K562 (cell line): ENCODE results near the gene LAMA1. TPM values are rescaled to one million over a fixed set of nuclear protein-coding genes. Genes with fewer than 3 reads are reported as not detected.

ENCODE experiments used
- ATAC-seq: fragments of 200-7000 bp; cut with Tn5 transposase; 3 replicates; pipeline ENCODE4 v1.9.1; 2020; ENCODE audit warnings: moderate library complexity
- BruUV-seq: library from RNA; stranded (reverse); fragments of 400-500 nt; replicated peaks from 2 replicates; lab custom pipeline; 2021; lab: Mats Ljungman, UMichigan
- CTCF ChIA-PET: fragments of 300-600 bp; formaldehyde crosslinking; extraction: SDS; loops from one replicate; lab custom pipeline; 2021; ENCODE audit warnings: low intra/inter-chr PET ratio; lab: Yijun Ruan, JAX
- POLR2A ChIA-PET: fragments of 300-600, 350-650 bp; sonication (Branson Sonifier 250); formaldehyde crosslinking; extraction: SDS; loops from one replicate; lab custom pipeline; 2021; ENCODE audit warnings: antibody characterized with exemption, inconsistent platforms; lab: Yijun Ruan, JAX
- DNase-seq, 4 experiments: peaks; one replicate each; pipeline versions ENCODE4 v3.0.0 to v3.0.0-alpha.2; 2011 to 2018; ENCODE audit warnings: low spot score in 3 of 4, mixed read lengths in 3 of 4; ENCODE audit errors: extremely low read depth in 1 of 4
- FAIRE-seq: peaks from 2 replicates; lab custom pipeline; 2011; peaks lifted over from hg19 to GRCh38; lab: Jason Lieb, UNC
- H2AFZ ChIP-seq: 2 replicates; pipeline ENCODE4 v1.6.0; 2011; ENCODE audit warnings: low read depth, low read length, control low read depth, inconsistent platforms
- H3K27ac ChIP-seq: fragments of 200-600 bp; 3 replicates; pipeline ENCODE4 v1.8.0; 2011; ENCODE audit warnings: low read depth, mild to moderate bottlenecking, control low read depth, inconsistent platforms, low read length, moderate library complexity, mixed read lengths; ENCODE audit errors: extremely low read depth
- H3K27me3 ChIP-seq, 2 experiments: fragments of 300-600 bp in 1 of 2; 2 replicates in 1 of 2; 3 replicates in 1 of 2; pipeline versions ENCODE4 v1.6.0 to v1.8.0; 2011; ENCODE audit warnings: inconsistent platforms in 2 of 2, low read length in 2 of 2, mild to moderate bottlenecking in 1 of 2, mixed read lengths in 1 of 2, moderate library complexity in 1 of 2; ENCODE audit not compliant: control insufficient read depth in 2 of 2, insufficient read depth in 2 of 2
- H3K36me3 ChIP-seq: fragments of 300-600 bp; 3 replicates; pipeline ENCODE4 v1.8.0; 2011; ENCODE audit warnings: mild to moderate bottlenecking, low read length, inconsistent platforms; ENCODE audit not compliant: control insufficient read depth, insufficient read depth
- H3K4me1 ChIP-seq, 2 experiments: fragments of 200-600 bp in 1 of 2; replicated peaks in 1 of 2; 2 replicates in 1 of 2; 3 replicates in 1 of 2; pipeline versions ENCODE4 v1.5.1 to v1.8.0; 2011; ENCODE audit warnings: inconsistent platforms in 2 of 2, low read length in 2 of 2, mild to moderate bottlenecking in 1 of 2, mixed read lengths in 1 of 2, moderate library complexity in 1 of 2; ENCODE audit not compliant: control insufficient read depth in 2 of 2, insufficient read depth in 2 of 2
- H3K4me2 ChIP-seq: 2 replicates; pipeline ENCODE4 v1.6.1; 2011; ENCODE audit warnings: low read length, control low read depth, inconsistent platforms, mixed read lengths; ENCODE audit not compliant: insufficient read depth
- H3K4me3 ChIP-seq: fragments of 200-600 bp; sonication (generic), shearing (Covaris generic); 2 replicates; pipeline ENCODE4 v1.5.1; 2016; ENCODE audit warnings: control low read depth, inconsistent platforms
- H3K79me2 ChIP-seq: fragments of 200-600 bp; 3 replicates; pipeline ENCODE4 v1.8.0; 2011; ENCODE audit warnings: low read length, inconsistent platforms; ENCODE audit not compliant: control insufficient read depth, insufficient read depth
- H3K9ac ChIP-seq, 2 experiments: 2 replicates each; pipeline versions ENCODE4 v1.6.0 to v1.6.1; 2011; ENCODE audit warnings: low read depth in 2 of 2, low read length in 2 of 2, control low read depth in 1 of 2, inconsistent platforms in 1 of 2, mild to moderate bottlenecking in 1 of 2, mixed read lengths in 1 of 2; ENCODE audit not compliant: insufficient read depth in 1 of 2
- H3K9me1 ChIP-seq: one replicate; pipeline ENCODE4 v1.6.0; 2011; ENCODE audit warnings: inconsistent platforms, mild to moderate bottlenecking, low read length, moderate library complexity; ENCODE audit not compliant: control insufficient read depth, insufficient read depth
- H3K9me3 ChIP-seq: replicated peaks from 2 replicates; pipeline ENCODE4 v1.5.1; 2011; ENCODE audit warnings: low read depth, low read length, inconsistent platforms; ENCODE audit not compliant: control insufficient read depth, insufficient read depth
- H4K20me1 ChIP-seq: replicated peaks from 2 replicates; pipeline ENCODE4 v1.6.1; 2011; ENCODE audit warnings: low read length, inconsistent platforms, mixed read lengths; ENCODE audit not compliant: control insufficient read depth, insufficient read depth
- CC2D1A ChIP-seq: fragments of 450-650 bp; IDR thresholded peaks from 2 replicates; pipeline ENCODE4 v1.6.1; 2017; ENCODE audit warnings: mild to moderate bottlenecking
- DMBX1 ChIP-seq: fragments of 250-450 bp; sonication (Bioruptor Pico); IDR thresholded peaks from 2 replicates; pipeline ENCODE4 v1.8.0; 2022; ENCODE audit warnings: inconsistent platforms, mild to moderate bottlenecking, moderate library complexity, borderline replicate concordance
- GABPB2 ChIP-seq: fragments of 250-450 bp; sonication (Bioruptor Pico); conservative IDR thresholded peaks from 2 replicates; pipeline ENCODE4 v1.5.1; 2021; ENCODE audit warnings: mild to moderate bottlenecking
- KLF16 ChIP-seq: IDR thresholded peaks from 2 replicates; pipeline ENCODE4 v1.6.1; 2016; ENCODE audit warnings: antibody characterized with exemption
- KLF6 ChIP-seq: fragments of 250-450 bp; sonication (Bioruptor Pico); IDR thresholded peaks from 2 replicates; pipeline ENCODE4 v1.4.0; 2020; ENCODE audit warnings: mild to moderate bottlenecking, moderate library complexity, borderline replicate concordance
- NFIC ChIP-seq: fragments of 450-650 bp; IDR thresholded peaks from 2 replicates; pipeline ENCODE4 v1.6.1; 2017; ENCODE audit warnings: mild to moderate bottlenecking, inconsistent platforms
- PPARD ChIP-seq: fragments of 250-450 bp; sonication (Bioruptor Pico); IDR thresholded peaks from 2 replicates; pipeline ENCODE4 v1.8.0; 2022; ENCODE audit warnings: inconsistent platforms, mild to moderate bottlenecking, moderate library complexity
- TAL1 ChIP-seq: fragments of 450-650 bp; IDR thresholded peaks from 2 replicates; pipeline ENCODE4 v1.6.1; 2016; ENCODE audit warnings: mild to moderate bottlenecking
- WGBS: fragments of 100-300 bp; shearing (Covaris generic); methylation state at CpG from one replicate; pipeline ENCODE4 v1.1.6; 2016; ENCODE audit warnings: low coverage, mixed read lengths; ENCODE audit not compliant: insufficient coverage; ENCODE audit errors: missing lambda C conversion rate; 5-methylcytosine and 5-hydroxymethylcytosine counted together
- in situ Hi-C: fragments of 300-500 bp; cut with MboI; formaldehyde crosslinking; loops from 4 replicates; pipeline ENCODE4 v1.15.0; 2018; ENCODE audit warnings: inconsistent platforms, mixed read lengths
- intact Hi-C: fragments of 100-400 bp; cut with micrococcal nuclease; formaldehyde crosslinking; loops from 2 replicates; pipeline ENCODE4 v1.14.2; 2022
- polyA plus RNA-seq, 8 experiments: library from polyadenylated mRNA; depleted of rRNA in 4 of 8; stranded (reverse) in 5 of 8; unstranded in 3 of 8; fragments of >200 nt; fragmentation: Nextera tagmentation in 2 of 8; fragmentation: Illumina TruSeq in 1 of 8; extraction: Ambion mirVana in 2 of 8; extraction: Trizol in 1 of 8; gene quantifications; 2 replicates each; pipeline versions ENCODE4 v1.2.1 to v1.2.3, GENCODE V29; 2011 to 2014; ENCODE audit warnings: inconsistent platforms in 1 of 8, missing spikeins in 1 of 8
- total RNA-seq, 7 experiments: library from RNA; depleted of rRNA in 6 of 7; stranded (reverse); fragments of >200 nt in 6 of 7; fragmentation: Illumina TruSeq in 2 of 7; extraction: Trizol in 2 of 7; gene quantifications; 2 replicates each; pipeline versions ENCODE4 v1.2.1 to v1.2.3, GENCODE V29; 2011 to 2021; ENCODE audit warnings: low replicate concordance in 1 of 7
- TF ChIP-seq, protein P1 (sequence below): fragments of 250-450 bp; sonication (Bioruptor Pico); IDR thresholded peaks from 2 replicates; pipeline ENCODE4 v1.4.0; 2020; ENCODE audit warnings: mild to moderate bottlenecking, moderate library complexity
- TF ChIP-seq, protein P2 (sequence below): fragments of 450-650 bp; formaldehyde crosslinking; IDR thresholded peaks from 2 replicates; pipeline ENCODE4 v1.4.0; 2020; ENCODE audit warnings: mild to moderate bottlenecking, moderate library complexity
- TF ChIP-seq, protein P3 (sequence below): sonication (generic); formaldehyde crosslinking; IDR thresholded peaks from 2 replicates; pipeline ENCODE4 v1.8.1; 2023; ENCODE audit warnings: missing genetic modification reagents, mild to moderate bottlenecking, borderline replicate concordance
- TF ChIP-seq, protein P4 (sequence below): fragments of 450-650 bp; conservative IDR thresholded peaks from 2 replicates; pipeline ENCODE4 v1.6.1; 2016; ENCODE audit warnings: missing genetic modification characterization, low read depth, mild to moderate bottlenecking, control low read depth, missing compliant biosample characterization

Gene LAMA1
- total and polyA plus RNA-seq, 9 of the 15 experiments (the other 6 are each of a cell fraction or from before 2014, with no cell fraction given), result 0.04 TPM; not detected in 8

DNA sequence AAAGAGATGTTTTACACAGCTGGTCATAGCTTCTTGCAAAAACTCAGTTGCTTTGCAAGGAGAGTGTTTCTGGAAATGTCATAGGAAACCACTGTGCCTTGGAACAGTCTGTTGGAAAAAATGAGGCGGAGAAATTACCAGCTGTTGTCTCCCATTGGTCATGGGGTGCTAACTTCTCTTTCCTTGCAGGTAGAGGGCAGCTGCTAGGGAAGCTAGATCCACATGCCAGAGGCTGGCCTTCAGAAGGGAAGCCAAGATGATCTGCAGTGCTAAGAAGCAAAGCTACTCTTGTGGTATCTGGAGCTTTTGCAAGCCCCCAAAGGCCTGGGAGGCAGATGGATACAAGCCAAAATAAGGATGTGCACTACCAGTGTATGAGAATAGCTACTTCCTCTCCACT lies 34.8 kb upstream of the LAMA1 start:
- POLR2A ChIA-PET, result no interaction called here
- TF ChIP-seq PPARD (CRISPR knock-in tag) (no peak), GABPB2 (CRISPR knock-in tag) (no peak), NFIC (no peak), DMBX1 (no peak), KLF6 (no peak), CC2D1A (no peak), KLF16 (no peak), TAL1 (no peak)
- TF ChIP-seq, protein P1, sequence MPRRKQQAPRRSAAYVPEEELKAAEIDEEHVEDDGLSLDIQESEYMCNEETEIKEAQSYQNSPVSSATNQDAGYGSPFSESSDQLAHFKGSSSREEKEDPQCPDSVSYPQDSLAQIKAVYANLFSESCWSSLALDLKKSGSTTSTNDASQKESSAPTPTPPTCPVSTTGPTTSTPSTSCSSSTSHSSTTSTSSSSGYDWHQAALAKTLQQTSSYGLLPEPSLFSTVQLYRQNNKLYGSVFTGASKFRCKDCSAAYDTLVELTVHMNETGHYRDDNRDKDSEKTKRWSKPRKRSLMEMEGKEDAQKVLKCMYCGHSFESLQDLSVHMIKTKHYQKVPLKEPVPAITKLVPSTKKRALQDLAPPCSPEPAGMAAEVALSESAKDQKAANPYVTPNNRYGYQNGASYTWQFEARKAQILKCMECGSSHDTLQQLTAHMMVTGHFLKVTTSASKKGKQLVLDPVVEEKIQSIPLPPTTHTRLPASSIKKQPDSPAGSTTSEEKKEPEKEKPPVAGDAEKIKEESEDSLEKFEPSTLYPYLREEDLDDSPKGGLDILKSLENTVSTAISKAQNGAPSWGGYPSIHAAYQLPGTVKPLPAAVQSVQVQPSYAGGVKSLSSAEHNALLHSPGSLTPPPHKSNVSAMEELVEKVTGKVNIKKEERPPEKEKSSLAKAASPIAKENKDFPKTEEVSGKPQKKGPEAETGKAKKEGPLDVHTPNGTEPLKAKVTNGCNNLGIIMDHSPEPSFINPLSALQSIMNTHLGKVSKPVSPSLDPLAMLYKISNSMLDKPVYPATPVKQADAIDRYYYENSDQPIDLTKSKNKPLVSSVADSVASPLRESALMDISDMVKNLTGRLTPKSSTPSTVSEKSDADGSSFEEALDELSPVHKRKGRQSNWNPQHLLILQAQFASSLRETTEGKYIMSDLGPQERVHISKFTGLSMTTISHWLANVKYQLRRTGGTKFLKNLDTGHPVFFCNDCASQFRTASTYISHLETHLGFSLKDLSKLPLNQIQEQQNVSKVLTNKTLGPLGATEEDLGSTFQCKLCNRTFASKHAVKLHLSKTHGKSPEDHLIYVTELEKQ (CRISPR knock-in tag), result no peak
- TF ChIP-seq, protein P2, sequence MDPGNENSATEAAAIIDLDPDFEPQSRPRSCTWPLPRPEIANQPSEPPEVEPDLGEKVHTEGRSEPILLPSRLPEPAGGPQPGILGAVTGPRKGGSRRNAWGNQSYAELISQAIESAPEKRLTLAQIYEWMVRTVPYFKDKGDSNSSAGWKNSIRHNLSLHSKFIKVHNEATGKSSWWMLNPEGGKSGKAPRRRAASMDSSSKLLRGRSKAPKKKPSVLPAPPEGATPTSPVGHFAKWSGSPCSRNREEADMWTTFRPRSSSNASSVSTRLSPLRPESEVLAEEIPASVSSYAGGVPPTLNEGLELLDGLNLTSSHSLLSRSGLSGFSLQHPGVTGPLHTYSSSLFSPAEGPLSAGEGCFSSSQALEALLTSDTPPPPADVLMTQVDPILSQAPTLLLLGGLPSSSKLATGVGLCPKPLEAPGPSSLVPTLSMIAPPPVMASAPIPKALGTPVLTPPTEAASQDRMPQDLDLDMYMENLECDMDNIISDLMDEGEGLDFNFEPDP (CRISPR knock-in tag), result no peak
- TF ChIP-seq, protein P3, sequence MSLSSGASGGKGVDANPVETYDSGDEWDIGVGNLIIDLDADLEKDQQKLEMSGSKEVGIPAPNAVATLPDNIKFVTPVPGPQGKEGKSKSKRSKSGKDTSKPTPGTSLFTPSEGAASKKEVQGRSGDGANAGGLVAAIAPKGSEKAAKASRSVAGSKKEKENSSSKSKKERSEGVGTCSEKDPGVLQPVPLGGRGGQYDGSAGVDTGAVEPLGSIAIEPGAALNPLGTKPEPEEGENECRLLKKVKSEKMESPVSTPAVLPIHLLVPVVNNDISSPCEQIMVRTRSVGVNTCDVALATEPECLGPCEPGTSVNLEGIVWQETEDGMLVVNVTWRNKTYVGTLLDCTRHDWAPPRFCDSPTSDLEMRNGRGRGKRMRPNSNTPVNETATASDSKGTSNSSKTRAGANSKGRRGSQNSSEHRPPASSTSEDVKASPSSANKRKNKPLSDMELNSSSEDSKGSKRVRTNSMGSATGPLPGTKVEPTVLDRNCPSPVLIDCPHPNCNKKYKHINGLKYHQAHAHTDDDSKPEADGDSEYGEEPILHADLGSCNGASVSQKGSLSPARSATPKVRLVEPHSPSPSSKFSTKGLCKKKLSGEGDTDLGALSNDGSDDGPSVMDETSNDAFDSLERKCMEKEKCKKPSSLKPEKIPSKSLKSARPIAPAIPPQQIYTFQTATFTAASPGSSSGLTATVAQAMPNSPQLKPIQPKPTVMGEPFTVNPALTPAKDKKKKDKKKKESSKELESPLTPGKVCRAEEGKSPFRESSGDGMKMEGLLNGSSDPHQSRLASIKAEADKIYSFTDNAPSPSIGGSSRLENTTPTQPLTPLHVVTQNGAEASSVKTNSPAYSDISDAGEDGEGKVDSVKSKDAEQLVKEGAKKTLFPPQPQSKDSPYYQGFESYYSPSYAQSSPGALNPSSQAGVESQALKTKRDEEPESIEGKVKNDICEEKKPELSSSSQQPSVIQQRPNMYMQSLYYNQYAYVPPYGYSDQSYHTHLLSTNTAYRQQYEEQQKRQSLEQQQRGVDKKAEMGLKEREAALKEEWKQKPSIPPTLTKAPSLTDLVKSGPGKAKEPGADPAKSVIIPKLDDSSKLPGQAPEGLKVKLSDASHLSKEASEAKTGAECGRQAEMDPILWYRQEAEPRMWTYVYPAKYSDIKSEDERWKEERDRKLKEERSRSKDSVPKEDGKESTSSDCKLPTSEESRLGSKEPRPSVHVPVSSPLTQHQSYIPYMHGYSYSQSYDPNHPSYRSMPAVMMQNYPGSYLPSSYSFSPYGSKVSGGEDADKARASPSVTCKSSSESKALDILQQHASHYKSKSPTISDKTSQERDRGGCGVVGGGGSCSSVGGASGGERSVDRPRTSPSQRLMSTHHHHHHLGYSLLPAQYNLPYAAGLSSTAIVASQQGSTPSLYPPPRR (CRISPR knock-in tag), result no peak
- TF ChIP-seq, protein P4, sequence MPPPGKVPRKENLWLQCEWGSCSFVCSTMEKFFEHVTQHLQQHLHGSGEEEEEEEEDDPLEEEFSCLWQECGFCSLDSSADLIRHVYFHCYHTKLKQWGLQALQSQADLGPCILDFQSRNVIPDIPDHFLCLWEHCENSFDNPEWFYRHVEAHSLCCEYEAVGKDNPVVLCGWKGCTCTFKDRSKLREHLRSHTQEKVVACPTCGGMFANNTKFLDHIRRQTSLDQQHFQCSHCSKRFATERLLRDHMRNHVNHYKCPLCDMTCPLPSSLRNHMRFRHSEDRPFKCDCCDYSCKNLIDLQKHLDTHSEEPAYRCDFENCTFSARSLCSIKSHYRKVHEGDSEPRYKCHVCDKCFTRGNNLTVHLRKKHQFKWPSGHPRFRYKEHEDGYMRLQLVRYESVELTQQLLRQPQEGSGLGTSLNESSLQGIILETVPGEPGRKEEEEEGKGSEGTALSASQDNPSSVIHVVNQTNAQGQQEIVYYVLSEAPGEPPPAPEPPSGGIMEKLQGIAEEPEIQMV (tag), result no peak

More for the DNA sequence above, 34.8 kb upstream of the LAMA1 start:
- no peaks in the 10 kb centered on the region for H4K20me1 ChIP-seq
- H3K4me2 ChIP-seq, result no peak overlapping the region
- no peak overlapping the region for H3K9ac ChIP-seq
- in situ Hi-C loops (loop anchor here (5.0 kb wide), 1 partner anchor 115 kb away; no protein-coding TSS in a partner anchor), intact Hi-C loops (no loop called here)
- H3K27me3 ChIP-seq, result peaks cover 0 to 2% of the 10 kb centered on the region in 2 experiments; a peak in 1 of 5 replicates
- H3K4me1 ChIP-seq, result no peaks in the 10 kb centered on the region
- DNase-seq (no peak), FAIRE-seq (no peak), ATAC-seq (no peak)
- 0% methylated on average over 1 of the region's 1 CpG for WGBS
- CTCF ChIA-PET, result no interaction called here
- no peaks in the 10 kb centered on the region for H3K36me3 ChIP-seq
- no peak overlapping the region for H2AFZ ChIP-seq
- H3K9me3 ChIP-seq, result no peaks in the 10 kb centered on the region
- no peak overlapping the region for H3K27ac ChIP-seq
- H3K4me3 ChIP-seq, result no peak overlapping the region
- no TSS peak for BruUV-seq
- no peaks in the 10 kb centered on the region for H3K79me2 ChIP-seq
- H3K9me1 ChIP-seq, result no peaks in the 10 kb centered on the region
